GM19238 (cell line): ENCODE data around the gene AOPEP.
"Not testable (repeated sequence)": the region's sequence is repeated elsewhere in the genome, so short reads cannot be mapped to it uniquely, and the experiment has no call there.

Experiments
- DNase-seq: peaks from one replicate; pipeline ENCODE4 v3.0.0; 2011; ENCODE audit warnings: low spot score; ENCODE audit not compliant: insufficient read length

AOPEP gene

GRCh38 chr9:94846739-94847138 lies 120.2 kb downstream of the AOPEP start:
- DNase-seq, result no peak

GRCh38 chr9:94847486-94847885 lies 121.0 kb downstream of the AOPEP start:
- DNase-seq, result no peak

- not testable (repeated sequence) for DNase-seq
Measured at GRCh38 chr9:94848791-94849190, 122.3 kb downstream of the AOPEP start.

- no peak for DNase-seq
Measured at GRCh38 chr9:94850540-94851434, 124.3 kb downstream of the AOPEP start.

- no peak for DNase-seq
Measured at GRCh38 chr9:94851467-94851866, 125.0 kb downstream of the AOPEP start.

- no peak for DNase-seq
Measured at GRCh38 chr9:94851892-94852291, 125.4 kb downstream of the AOPEP start.

- DNase-seq, result no peak
Measured at GRCh38 chr9:94852373-94852772, 125.9 kb downstream of the AOPEP start.

GRCh38 chr9:94853887-94854286 lies 127.4 kb downstream of the AOPEP start:
- no peak for DNase-seq

GRCh38 chr9:94855903-94856302 lies 129.4 kb downstream of the AOPEP start:
- no peak for DNase-seq

GRCh38 chr9:94857791-94858190 lies 131.3 kb downstream of the AOPEP start:
- DNase-seq, result no peak

GRCh38 chr9:94859226-94859625 lies 132.7 kb downstream of the AOPEP start:
- no peak for DNase-seq

- no peak for DNase-seq
Measured at GRCh38 chr9:94859891-94860290, 133.4 kb downstream of the AOPEP start.

GRCh38 chr9:94860678-94861588 lies 134.4 kb downstream of the AOPEP start:
- DNase-seq, result peak; percentile 76

- DNase-seq, result no peak
Measured at GRCh38 chr9:94861589-94862272, 135.2 kb downstream of the AOPEP start.

GRCh38 chr9:94864196-94864595 lies 137.7 kb downstream of the AOPEP start:
- DNase-seq, result no peak

GRCh38 chr9:94864862-94865509 lies 138.5 kb downstream of the AOPEP start:
- no peak for DNase-seq

- DNase-seq, result no peak
Measured at GRCh38 chr9:94865582-94866452, 139.3 kb downstream of the AOPEP start.

- DNase-seq, result no peak
Measured at GRCh38 chr9:94866770-94867169, 140.3 kb downstream of the AOPEP start.

- no peak for DNase-seq
Measured at GRCh38 chr9:94867281-94867841, 140.9 kb downstream of the AOPEP start.

- DNase-seq, result no peak
Measured at GRCh38 chr9:94867842-94868312, 141.4 kb downstream of the AOPEP start.
